Hematopoietic multipotent progenitor cell treated with erythropoietin and hydrocortisone succinate and interleukin-3 and kit ligand, for 17 days (in vitro differentiated cells): ENCODE results near the gene PUM2.

Experiments used
- DNase-seq: peaks from one replicate; pipeline ENCODE4 v3.0.0-alpha.2; 2015; ENCODE audit warnings: low spot score

The PUM2 gene

GRCh38 chr2:20229322-20230113 lies 121.1 kb downstream of the PUM2 start:
- no peak for DNase-seq

DNA sequence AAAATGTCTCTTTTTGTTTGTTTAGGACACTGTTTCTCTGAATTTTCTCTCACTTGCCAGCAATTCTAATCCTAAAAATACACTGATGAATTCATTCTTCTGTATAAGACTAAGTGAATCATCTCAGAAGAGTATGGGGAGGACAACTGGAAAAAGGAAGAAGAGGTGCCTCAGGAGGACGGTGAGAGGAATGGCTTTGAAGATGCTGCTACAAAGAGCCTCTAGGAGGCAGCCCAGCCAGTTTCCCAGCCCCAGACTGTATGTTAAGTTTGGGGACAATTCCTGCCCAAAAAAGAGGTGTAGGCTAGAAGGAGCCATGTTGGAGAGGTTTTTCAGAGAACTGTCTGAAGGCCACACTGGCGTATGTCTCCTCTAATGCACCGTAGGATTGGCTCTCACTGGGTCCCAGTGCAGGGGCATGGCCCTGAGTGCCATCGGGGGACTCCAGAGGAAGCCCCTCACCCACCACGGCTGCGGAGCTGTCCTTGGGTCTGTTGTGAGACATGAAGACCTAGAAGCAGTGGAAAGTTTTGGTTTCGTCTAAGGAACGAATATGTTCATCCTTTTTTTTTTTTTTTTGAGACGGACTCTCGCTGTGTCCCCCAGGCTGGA lies 122.6 kb downstream of the PUM2 start:
- no peak for DNase-seq

DNA sequence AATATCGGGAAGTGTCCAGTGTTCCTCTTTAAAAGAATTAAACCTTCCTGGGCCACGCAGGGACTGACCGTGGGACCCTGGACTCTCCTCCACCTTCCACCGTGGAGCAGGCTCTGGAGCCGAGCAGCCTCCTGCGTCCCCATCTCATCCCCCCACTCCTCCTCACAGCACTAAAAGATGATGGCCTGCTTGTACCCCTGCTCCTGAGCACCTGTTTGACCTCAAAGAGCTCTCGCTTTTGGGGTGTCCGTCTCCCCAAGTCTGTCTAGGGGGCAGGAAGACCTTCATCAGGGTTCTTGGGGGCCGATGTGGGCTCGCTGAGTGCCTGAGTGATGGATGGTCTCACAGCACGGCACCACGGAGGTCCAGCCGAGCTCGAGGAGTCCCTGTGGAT lies 124.5 kb downstream of the PUM2 start:
- DNase-seq = no peak

DNA sequence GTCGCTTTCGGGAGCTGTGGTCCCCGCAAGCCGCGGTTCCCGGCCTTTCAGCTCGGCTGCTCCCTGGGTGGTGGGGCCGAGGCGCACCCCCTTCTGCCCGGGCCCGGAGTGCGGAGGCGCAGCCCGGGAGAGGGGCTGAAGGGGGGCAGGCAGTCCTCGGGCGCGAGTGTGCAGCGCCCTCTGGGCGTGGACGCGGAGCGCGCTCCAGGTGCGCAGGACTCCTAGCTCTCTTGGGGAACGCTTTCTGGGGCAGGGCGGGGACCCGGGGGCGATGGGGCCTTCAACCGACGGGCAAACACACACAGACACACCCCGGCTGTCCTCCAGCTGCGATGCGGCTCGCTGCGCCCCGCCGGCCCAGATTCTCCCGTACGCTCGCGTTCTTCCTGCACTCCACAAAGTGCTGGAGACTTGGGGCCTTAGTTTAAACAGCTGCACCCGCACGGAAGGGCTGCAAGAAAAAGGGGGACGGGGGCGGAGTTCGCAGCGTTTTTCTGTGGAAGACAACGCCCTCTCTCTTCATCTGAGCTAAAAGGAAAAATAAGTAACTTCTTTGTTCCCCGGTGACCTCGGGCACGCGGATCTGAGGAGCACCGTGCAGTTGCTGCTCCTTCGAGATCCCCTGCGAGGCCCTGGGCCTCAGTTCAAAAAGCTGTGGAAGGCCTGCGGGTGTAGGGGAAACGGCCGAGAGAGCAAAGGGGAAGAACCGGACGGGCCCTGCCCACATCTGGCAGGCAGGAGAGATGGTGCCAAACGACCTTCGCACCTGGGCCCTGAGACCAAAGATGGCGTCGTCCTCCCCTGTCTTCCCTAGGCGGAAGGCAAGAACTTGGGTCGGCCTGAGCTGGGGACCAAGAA lies 125.1 kb downstream of the PUM2 start:
- DNase-seq = no peak

- DNase-seq = no peak
These were observed 125.8 kb downstream of the PUM2 start, which contains the start of gene SDC1 for GRCh38 chr2:20224716-20225293. Gene SDC1 (minus strand): TSS chr2:20225130. CDS start chr2:20224867, 263 bp downstream.

DNA sequence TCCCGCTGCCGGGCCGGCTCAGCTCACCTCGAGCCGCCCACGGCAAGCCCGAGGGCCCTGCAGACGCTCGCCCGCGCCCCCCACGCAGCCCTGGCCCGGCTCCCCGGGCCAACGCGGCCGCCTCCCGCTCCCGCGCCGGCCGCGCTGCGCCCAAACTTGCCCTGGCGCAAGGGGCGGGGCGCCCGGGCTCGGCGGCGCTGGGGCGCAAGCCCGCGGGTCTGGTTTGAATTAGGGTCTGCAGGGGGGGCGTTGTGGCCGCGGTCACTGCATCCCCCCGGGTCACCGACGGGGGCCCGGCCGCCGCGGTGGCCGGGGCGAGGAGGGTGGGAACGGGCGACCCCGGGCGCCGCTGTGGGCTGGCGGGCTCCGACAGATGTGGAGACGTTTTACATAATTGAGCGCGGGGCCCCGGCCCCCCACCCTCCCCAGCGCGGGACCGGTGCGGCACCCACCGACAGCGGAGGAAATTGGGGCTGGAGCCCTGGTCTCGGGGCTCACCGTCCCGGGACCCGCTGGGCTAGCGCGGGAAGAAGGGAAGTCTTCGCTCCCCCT lies 126.4 kb downstream of the PUM2 start:
- DNase-seq = no peak

GRCh38 chr2:20223407-20224163 lies 127.1 kb downstream of the PUM2 start:
- DNase-seq = no peak

- no peak for DNase-seq
These were observed 127.8 kb downstream of the PUM2 start for GRCh38 chr2:20222769-20223406.

GRCh38 chr2:20222014-20222768 lies 128.5 kb downstream of the PUM2 start:
- DNase-seq = no peak

DNA sequence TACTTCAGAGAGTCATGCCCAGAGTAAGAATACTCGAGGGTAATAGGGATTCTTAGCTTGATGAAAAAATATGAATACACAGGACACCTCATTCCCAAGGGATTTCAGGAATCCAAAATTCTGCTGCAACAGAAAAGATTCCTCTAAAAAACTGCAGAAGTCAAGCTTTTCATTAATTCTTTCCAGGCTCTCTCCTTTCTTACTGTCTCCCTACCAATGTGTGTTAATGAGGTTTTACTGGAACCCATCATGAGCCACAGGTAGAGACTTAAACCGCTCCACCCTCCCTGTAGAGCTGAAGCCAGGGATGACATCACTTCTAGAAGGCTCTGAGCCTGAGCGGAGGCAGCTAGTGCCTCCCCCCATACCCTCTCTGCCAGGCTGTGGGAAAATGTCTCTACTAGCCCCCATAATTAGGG lies 129.1 kb downstream of the PUM2 start:
- DNase-seq = no peak

GRCh38 chr2:20220806-20221554 lies 129.7 kb downstream of the PUM2 start:
- no peak for DNase-seq

GRCh38 chr2:20219763-20220380 lies 130.8 kb downstream of the PUM2 start:
- no peak for DNase-seq

DNA sequence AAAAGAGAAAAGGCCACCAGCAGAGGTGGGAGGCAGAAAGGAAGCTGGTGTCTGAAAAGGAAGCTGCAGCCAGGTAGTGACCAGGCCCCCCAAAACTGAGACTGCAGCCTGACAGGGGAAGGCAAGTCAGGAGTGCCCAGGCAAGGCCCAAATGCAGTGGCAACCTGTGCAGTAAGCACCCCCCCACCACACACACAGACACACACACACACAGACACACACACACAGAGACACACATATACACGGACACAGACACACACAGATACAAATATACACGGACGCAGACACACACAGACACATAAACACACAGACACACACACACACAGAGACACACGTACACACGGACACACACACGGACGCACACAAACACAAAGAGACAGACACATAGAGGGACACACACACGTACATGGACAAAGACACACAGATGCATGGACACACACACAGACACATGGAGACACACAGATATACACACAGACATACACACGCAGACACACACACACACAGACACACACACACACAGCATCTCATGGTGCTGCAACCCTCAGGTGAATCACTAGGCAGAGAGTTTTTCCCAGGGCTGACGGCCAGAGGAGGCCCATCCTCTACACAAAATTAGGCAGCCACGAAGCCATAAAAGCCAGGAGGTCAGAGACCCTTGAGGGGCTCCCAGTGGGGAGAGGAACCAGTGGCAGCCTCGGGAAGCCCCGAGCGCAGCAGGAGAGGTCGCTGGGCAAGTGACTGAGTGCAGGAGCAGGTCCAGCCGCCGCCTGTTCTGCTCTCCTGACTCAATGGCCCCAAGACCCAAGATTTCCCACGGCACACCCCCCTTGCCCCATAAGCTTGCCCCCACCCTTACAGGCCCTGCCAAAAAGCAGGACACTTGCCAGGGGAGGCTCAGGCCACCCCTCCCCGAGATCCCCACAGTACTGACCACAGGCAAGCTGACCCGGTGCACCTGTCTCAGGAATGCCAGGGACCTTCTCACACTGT lies 132.0 kb downstream of the PUM2 start:
- no peak for DNase-seq

- no peak for DNase-seq
These were observed 133.3 kb downstream of the PUM2 start for GRCh38 chr2:20217041-20217970.

DNA sequence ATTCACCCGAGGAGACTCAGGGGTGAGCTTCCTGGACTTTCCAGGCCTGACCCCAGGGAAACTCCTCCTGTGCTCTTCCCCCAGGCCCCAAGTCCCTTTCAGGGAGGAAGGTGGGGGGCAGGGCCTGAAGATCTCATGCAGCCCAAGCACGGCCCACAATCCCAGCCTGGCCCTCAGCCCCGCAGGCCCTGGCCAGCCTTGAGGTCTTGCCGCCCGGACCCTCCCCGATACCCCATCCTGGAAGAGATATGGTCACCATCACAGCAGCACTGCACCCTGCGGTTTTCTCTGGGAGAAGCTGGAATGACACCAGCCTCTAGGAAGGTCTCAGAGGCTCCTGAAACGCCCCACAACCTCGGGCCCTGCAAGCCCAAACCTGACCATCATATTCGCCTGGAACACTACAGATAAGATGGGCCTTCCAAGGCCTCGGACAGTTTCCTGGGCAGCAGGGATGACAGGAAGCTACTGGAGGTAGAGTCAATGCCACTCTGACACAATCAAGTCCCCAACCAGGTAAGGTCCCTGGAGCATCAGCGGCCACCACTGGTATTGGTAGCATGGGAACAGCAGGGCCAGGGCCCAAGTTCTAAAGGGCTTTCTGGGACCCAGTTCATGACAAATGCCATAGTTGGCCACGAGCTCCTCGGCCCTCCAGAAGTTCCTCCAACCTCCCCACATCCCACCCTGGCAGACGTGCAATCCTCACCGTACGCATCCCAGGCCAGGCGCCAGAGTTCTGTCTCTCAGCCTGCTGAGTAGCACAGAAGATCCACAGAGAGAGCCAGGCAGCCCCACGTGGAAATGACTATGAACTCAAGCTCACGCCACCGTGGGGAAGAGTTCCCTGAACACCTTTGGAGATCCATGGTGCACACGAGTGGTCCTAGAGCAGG lies 134.3 kb downstream of the PUM2 start:
- no peak for DNase-seq
